ENCODE data around the gene CCDC124.
"Not testable (repeated sequence)": the region's sequence is repeated elsewhere in the genome, so short reads cannot be mapped to it uniquely, and the experiment has no call there.

Gene CCDC124

DNA sequence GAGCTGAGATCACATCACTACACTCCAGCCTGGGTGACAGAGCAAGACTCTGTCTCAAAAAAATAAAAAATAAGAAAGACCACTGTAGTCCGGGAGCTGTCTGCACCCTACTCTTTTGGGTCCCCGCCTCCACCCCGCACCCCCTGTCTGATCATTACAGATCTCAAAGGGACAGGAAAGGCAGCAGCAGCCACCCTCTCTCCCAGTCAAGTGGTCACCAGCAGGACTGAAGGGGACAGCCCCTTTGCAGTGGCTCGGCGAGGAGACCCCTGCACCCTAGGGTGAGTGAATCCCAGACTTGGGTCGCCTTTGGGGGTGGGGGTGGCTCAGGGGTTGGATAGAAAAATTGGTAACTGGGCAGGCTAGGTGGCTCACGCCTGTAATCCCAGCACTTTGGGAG is 21.6 kb downstream of the CCDC124 start:
- no peak for DNase-seq

DNA sequence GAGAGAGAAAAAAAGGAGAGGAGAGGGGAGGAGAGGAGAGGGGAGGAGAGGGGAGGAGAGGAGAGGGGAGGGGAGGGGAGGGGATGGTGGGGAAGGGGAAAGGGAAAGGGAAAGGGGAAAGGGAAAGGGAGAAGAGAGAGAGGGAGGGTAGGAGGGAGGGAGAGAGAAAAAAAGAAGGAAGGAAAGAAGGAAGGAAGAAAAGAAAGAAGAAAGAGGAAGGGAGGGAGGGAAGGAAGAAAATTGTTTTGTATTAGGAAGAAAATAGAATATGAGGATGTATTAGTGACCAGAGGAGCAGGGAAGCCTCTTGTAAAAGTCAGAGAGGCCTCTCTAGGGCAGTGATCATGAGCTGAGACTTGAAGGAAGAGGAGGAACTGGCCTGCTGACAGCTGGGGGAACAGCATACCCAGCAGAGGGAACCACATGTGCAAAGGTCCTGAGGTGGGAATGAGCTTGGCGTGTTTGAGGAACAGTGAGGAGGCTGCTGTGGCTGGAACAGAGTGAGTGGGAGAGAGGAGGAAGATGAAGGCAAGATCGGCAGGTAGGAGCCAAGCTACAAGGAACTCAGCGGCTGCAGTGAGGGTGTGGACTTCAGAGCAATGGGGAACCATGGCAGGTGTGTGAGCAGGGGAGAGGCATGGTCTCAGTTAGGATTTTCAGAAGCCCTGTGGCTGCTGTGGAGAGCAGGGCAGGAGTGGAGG is 24.5 kb downstream of the CCDC124 start:
- no peak for DNase-seq

DNA sequence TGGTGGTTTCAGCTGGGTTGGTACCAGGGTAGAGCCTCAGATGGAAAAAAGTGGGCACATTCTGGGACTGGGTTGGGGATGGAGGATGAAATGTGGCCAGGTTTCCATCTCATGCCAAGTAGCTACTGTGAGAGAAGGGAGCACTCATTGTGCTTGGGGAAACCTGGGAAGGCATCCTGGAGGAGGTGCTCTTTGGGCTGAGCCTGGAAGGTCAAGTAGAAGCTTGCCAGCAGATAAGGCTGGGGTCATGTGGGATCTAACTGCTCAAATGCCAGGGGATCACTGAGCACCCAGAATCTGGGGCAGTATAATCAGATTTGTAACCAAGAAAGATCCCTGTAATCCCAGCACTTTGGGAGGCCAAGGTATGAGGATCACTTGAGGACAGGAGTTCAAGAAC is 25.1 kb downstream of the CCDC124 start:
- no peak for DNase-seq

DNA sequence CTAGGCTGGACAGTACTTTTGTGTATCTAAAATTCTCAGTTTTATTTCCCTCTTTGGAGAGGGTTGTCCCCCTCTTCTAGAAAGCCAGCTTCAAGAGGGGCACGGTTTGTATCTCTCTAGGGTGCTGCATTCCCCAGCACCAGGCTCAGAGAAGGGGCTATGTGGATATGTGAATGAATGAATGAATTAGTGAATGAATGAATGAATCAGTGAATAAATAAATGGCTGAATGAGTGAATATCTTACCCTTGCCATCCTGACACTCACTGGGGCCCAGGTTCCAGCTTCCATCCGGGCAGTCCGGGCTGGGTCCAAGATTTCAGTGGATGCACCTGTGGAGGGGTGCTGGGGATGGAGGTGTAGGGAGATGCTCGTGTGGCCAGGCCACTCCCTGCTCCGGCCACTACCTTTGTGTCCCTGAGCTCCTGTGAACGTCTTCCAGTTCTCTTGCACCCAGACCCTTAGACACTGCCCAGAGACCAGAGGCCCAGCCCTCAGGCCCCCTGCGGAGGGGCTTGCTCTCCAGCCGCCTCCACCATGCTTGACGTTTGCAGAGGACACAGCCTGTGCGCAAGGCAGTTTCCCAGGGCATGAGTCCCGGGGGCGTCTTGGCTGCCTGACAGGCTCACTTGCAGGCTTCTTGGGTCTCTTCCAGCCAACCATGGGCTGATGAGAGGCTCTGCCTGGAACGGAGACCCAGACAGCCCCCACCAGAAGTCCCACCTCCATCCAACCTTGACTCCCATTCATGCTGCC is 31.3 kb downstream of the CCDC124 start:
- no peak for DNase-seq

DNA sequence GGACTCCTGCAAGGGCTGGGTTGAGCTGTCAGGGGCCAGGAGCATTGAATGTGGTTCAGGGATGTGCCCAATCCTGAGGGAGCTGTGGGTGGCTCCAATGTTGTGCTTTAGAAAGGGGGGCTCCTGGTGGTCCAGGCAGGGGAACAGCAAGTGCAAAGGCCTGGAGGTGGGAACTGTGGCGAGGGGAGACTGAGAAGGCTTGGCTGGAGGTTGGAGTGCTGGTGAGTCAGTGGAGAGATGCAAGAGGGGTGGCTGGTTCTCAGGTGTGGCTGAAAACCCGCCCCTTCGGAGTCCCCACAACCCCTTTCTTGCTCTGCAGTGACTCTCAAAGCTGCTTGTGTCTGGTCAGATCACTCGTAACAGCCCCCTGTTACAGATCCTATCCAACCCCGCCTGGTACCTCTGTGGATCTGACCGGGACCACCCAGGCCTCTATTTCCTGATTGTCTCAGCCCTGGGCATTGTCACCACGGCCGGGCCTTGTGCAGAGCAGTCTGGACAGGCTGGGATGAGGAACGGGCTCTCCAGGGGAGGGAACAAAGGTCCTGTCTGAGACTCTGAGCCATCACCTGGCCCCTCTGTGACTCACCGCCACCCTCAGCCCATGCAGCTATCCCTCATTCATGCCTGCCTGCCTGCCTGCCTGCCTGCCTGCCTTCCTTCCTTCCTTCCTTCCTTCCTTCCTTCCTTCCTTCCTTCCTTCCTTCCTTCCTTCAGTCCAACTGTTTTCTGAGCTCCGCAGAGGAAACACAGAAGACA is 32.7 kb downstream of the CCDC124 start:
- DNase-seq = no peak

DNA sequence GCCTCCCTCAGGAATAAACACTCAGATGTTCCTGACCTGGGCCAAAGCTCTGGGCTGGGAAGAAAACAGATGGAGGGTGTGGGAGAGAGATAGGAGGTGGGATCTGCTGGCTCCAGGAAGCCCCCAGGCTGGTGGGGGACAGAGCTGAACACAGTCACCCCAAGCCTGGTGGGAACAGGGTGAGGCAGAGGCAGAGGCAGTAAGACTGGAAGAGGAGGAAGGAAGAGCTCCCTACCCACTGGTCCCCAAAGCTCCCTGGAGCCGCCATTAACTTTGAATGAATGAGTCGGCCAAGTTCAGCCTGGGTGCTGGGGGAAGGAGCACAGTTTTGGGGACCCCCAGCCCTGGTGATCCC is 33.3 kb downstream of the CCDC124 start:
- DNase-seq = no peak

DNA sequence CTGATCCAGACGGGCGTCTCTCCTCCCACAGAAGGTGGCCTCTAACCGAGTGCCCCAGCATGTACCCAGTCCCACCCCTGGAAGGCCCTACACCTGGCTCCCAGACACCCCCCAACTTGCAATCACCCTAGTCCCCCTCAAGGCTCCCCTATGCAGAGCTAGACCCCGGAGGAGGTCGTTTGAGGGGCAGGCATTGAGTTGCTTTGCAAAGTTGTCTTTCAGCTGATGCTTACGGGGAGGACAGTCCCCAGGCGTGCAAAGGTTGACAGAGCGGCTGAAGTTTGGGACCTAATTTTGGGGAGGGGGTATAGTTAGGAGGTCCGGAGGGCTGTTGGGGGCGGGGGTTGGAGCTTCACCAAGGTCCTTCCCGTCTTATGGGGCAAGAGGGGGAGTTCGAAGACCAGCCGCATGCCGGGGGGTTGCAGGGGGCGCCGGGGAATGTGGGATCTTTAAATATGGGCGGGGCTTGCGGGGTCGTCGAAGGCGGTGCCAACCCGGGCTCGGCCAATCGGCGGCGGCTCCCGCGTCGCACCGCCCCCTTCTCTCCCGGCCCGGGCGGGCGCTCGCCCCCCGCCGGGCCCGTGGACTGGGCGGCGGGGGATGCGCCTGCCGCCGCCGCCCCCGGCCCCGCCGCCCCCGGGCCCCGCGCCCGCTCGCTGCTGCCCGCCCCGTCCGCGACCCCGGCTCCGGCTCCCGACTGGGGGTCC is 33.9 kb downstream of the CCDC124 start, which contains the start of gene KCNN1:
Gene KCNN1, plus strand, starts transcription at position 558 of the 707 bp plus-strand sequence. CDS start 6,782 bp downstream, outside the sequence.
- peak in 2 of 3 experiments; percentile 23 to 32 for DNase-seq

DNA sequence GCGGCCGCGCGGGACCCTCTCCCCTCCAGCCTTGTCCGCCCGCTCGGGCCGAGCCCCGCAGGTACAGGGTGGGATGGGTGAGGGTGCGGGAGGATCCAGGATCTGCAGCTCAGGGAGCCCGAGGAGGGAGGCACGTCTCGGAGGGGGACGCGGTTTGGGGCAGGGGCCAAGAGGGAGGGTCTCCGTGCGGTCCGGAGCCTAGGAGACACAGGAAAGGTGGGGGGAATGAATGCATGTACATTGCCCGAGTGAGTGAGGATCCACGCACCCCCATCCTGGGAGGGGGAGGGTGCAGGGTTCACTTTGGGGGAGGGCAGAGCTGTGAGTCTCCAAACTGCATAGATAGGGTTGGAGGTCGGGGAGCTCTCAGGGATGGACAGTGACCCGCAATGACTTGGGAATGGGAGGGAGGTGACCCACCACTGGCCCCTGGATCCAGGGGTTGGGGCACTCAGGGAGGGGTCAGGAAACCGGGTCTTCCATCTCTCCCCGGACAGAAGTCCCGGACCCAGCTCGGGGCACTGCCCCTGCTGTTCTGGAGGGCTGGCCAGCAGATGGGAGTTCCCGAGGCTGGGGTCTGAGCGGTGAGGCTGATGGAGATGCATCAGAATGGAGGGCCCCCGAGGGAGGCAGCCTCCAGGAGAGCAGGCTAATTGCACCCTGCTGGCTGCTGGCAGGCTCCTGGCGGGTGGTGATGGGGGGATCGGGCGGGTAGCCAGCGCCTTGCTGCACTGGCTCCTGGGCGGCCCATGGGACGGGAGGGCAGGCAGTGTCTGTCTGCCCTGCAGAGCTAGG is 34.6 kb downstream of the CCDC124 start:
- peak in 1 of 3 experiments; percentile 15 for DNase-seq

DNA sequence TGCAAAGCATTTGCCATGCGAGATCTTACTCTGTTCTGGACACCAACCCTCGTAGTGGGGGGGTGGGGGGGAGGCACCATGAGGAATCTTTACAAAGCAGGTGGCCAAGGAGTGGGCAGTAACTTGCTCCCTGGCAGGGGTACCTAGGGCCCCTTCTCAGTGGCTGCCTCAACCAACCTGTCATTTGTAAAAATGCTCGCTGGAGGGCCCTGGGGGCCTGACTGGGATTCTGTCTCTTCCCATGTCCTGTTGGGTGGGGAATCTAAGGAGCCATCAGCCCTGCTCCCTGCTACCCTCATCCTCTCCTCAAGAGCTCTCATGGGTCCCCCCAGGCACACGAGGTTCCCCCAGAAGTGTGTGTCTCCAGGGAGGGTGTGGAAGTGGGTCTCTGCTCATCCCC is 35.5 kb downstream of the CCDC124 start:
- DNase-seq = no peak

DNA sequence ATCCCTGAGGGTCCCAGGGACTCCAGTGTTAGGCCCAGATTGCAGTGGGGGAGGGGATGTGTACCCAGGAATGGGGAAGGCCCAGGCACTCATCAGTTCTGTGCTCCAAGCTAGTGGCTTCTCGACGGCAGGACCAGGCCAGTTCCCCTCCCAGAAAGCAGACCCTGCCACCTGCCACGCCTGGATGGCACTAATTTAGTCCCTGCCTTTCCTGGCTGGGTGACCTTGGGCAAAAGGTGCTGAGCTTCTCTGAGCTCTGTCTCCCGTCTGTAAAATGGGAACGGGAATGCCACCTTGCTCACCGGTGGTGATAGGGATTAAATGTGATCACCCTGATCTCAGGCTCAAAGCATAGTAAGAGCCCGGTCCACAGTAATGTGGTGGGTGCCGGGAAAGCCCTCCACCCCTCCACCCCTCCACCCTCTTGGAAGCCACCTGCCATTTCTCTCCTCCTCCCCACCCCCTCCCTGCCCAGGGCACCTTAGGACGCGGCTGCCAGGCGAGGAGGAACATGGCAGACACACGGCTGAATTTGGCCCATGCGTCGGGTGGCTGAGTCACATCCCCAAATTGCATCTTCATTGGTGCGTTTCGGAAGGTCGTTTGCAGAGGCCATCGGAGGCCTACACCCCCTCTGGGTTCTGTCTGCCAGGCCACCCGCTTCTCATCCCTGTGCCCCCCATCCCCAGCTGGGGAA is 36.4 kb downstream of the CCDC124 start:
- no peak for DNase-seq

DNA sequence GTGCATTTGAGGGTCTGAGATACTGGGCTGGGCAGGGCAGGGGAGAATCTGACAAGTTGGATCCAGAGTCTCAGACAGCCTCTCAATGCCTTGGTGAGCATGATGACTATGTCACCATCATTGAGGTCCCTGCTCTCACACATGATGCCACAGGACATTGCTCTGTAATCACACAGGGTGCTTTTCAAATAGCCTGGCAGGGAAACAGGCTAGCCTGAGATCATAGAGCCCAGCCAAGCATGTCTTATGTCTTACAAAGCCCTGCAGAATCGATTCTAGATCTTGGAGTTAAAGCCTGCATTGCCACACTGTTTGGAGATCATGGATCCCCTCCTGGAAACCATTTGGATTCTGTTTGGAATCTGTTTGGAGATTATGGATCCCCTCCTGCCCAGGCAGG is 39.4 kb downstream of the CCDC124 start:
- no peak for DNase-seq

DNA sequence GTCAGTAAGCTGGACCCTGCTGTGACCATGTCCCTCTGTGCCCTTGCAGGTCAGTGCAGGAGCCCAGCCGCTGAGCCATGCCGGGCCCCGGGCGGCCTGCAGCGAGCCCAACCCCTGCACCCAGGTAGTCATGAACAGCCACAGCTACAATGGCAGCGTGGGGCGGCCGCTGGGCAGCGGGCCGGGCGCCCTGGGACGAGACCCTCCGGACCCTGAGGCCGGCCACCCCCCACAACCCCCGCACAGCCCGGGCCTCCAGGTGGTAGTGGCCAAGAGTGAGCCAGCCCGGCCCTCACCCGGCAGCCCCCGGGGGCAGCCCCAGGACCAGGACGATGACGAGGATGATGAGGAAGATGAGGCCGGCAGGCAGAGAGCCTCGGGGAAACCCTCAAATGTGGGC is 40.9 kb downstream of the CCDC124 start:
- no peak for DNase-seq

DNA sequence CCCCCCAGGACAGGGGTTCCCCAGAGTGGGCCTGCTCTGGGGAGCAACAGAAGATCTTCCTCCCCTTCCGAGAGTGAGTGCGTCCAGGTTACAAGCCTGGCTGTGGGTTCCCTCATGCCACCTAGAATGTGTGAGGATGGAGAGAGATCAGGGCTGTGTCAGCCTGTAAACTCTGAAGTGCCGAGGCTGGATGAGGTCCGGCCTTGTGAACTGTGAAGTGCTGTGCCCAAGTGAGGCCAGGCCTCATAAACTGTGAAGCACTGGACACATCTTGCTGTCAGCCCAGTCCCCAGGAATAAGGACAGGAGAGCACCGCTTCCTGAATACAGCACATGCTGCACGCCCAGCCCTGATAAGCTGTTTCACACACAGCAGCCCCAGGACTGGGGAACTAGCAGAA is 41.7 kb downstream of the CCDC124 start:
- DNase-seq = no peak

DNA sequence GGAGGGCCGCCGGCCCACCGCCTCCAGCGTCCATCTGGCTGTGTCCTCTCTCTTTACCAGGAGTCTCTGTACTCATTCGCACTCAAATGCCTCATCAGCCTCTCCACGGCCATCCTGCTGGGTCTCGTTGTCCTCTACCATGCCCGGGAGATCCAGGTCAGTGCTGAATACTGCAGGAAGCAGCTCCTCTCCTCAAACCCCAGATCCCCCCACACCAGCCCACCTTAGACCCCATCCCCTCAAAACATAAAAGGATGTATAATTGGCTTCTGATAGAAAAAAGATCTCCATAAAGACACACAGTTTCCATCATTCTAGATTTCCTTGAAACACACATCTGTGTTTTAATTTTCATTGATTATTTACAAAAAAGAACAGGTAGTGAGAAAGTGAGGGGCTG is 42.2 kb downstream of the CCDC124 start:
- DNase-seq = no peak

DNA sequence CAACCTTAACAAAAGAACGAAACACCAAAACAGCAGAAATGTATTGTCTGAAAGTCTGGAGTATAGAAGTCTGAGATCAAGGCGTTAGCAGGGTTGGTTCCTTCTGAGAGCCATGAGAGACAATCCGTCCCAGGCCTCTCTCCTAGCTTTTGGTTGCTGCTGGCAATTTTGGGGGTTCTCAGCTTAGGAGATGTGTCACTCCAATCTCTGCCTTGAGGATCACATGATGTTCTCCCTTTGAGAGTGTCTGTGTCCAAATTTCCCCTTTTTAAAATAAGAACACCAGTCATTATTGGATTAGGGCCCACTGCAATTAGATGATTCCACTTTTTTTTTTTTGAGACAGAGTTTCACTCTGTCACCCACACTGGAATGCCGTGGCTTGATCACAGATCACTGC is 44.2 kb downstream of the CCDC124 start:
- no peak for DNase-seq

DNA sequence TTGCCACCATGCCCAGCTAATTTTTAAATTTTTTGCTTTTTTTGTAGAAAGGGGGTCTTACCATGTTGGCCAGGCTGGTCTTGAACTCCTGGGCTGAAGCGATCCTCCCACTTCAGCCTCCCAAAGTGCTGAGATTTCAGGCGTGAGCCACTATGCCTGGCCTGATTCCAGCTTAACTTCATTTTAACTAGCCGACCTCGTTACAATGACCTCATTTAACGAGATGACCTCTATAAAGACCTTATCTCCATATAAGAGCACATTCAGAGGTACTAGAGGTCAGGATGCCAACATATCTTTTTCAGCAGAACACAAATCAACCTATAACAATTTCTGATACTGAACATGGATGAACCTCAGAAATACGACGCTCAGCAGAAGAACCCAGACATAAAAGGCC is 44.7 kb downstream of the CCDC124 start:
- no peak for DNase-seq

DNA sequence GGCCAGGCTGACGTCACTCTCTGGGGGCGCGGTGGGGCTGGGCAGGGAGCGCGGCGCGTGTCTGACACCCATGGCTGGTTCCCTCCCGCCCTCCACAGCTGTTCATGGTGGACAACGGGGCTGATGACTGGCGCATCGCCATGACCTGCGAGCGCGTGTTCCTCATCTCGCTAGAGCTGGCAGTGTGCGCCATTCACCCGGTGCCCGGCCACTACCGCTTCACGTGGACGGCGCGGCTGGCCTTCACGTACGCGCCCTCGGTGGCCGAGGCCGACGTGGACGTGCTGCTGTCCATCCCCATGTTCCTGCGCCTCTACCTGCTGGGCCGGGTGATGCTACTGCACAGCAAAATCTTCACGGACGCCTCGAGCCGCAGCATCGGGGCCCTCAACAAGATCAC is 48.8 kb downstream of the CCDC124 start:
- DNase-seq = no peak

DNA sequence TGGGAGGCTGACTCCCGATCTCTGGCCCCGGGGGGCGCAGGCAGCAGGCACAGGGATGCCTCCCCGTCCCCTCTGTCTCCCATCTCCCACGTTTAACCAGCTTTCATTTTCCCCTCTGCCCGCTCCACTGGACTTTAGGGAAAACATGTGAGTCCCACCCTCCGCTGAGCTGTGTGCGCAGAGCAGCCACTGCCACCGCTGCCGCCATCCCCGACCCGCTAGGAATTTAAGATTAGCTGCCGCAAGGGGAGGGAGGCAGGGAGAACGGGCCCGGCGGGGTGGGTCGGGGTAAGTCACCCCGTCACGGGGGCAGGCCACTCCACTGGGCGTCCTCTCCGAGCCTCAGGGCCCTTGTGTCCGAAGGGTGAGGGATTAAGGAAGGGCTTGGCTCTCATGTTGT is 49.6 kb downstream of the CCDC124 start:
- no peak for DNase-seq

DNA sequence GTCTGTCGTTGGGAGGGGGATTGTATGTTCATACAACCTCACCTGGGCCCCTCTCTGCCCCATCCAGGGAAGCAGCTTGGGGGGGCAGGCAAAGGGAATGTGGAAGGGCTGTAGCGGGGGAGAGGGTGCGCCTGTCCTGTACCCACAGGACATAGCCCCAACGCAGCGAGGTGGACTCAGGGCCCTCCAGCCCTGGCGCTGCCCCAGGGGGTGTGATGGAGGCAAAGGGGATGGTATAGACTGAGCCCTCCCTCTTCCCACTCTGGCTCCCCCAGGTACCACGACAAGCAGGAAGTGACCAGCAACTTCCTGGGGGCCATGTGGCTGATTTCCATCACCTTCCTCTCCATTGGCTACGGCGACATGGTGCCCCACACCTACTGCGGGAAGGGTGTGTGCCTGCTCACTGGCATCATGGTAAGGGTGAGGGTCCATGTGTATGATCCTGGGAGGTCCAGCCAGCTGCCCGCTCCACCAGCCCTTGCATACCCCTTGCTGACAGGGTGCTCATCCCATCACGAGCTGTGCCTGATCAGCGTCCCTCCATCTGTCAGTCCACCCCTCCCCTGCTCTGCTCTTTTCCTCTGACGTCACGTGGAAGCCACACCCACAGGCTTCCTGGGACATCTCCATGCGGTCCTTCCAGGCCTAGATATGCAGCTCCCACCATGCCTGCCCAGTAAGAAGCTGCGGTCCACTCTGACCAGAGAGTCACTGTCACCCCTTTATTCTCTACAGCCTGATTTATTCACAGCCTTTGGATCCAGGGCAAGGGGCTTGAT is 52.4 kb downstream of the CCDC124 start:
- DNase-seq = no peak

DNA sequence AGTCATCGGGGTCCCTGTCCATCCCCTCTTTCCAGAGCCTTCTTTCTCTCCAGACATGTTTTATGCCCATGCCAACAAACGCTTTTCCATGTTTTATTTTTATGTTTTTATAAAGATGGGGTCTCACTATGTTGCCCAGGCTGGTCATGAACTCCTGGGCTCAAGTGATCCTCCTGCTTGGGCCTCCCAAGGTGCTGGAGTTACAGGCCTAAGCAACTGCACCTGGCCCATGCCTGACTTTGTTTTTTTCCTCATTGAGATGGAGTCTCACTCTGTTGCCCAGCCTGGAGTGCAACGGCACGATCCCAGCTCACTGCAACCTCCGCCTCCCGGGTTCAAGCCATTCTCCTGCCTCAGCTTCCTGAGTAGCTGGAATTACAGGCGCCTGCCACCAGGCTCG is 53.8 kb downstream of the CCDC124 start:
- DNase-seq = not testable (repeated sequence)

DNA sequence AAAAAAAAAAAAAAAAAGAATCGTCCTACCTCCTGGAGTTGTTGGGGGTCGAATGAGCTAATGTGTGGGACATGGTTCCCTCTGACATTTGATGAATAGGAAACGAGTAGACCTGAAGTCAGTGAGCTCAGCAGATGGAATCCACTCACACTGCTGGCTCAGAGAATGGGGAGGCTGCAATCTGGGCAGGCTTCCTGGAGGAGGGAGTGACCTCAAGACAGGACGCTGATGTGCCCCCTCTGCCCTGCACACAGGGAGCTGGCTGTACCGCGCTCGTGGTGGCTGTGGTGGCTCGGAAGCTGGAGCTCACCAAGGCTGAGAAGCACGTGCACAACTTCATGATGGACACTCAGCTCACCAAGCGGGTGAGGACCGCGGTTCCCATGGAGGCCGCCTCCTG is 55.3 kb downstream of the CCDC124 start:
- no peak for DNase-seq

Data from NCI-H1417 (cell line).